ENCODE measurements around the gene SEZ6.

DNA sequence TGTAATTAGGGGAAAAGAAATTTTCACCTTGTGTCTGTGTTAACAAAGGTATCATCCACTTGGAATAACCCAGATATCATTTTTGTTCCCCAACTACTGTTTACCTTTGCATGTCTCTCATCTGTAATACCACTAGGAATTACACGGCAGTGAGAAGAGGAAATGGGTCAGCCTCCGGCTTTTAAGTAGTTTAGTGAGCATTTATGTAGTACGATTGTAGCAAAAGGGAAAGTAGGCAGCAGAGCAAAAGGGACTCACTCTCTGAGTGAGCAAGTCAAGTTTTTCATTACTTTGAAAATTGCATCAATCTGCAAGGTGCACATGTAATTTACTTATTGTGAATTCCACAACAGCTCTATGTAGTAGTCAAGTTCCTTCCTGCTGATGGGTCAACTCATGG is 65.7 kb downstream of the SEZ6 start:
- TF ChIP-seq CTCF (conservative IDR thresholded peaks at IDR 0.05 in 1 of 2, IDR thresholded peaks at IDR 0.05 in 1 of 2; ENCODE audit: low read depth in 1 of 2, low read length in 2 of 2), result no peak
- TF ChIP-seq EZH2 (IDR thresholded peaks at IDR 0.05; ENCODE audit: low read length, missing control alignments), result no peak
